ENCODE data around the gene RGS7. TPM values are rescaled to one million over a fixed set of nuclear protein-coding genes. Genes with fewer than 3 reads are reported as not detected.

The RGS7 gene
- total and polyA plus RNA-seq, 2 of the 8 experiments (the other 6 are each of a cell fraction or from before 2014, with no cell fraction given), result 1.6 to 3.0 TPM

DNA sequence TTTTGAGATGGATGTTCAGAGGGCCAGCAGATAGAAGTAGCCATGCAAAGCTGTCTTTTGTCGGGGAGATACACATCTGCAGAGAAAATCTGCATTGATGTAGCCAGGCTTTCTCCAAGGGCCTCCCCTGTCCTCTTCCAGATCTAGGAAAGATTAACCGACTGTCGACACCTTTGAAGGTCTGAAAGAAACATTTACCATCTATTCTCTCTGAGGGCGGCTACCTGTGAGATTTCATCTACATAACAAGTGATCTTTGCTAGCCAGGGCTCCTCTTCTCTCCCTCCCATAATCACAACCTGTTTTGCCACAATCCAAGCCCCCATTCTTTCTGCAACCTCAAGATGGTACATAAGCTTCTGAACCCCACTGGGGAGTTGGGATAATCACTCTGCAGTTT, 193.6 kb downstream of the RGS7 start:
- no peak overlapping the region for H3K27ac ChIP-seq (ENCODE audit: low read depth, low read length)
- H4K5ac ChIP-seq (ENCODE audit: insufficient read length, low read depth, low read length), result no peak overlapping the region
- FAIRE-seq (peak; percentile 73), DNase-seq (ENCODE audit: low read depth in 1 of 2, low spot score in 2 of 2) (no peak)
- H3K9me3 ChIP-seq (ENCODE audit: insufficient read depth in 2 of 2, low read depth in 1 of 2, low read length in 1 of 2), result no peaks in the 10 kb centered on the region
- H2BK15ac ChIP-seq (ENCODE audit: low read length), result no peak overlapping the region
- no peaks in the 10 kb centered on the region for H3K36me3 ChIP-seq (ENCODE audit: control insufficient read depth in 2 of 4, insufficient read depth in 4 of 4, low read length in 3 of 4)
- H2AFZ ChIP-seq (ENCODE audit: low read length), result no peak overlapping the region
- H3K18ac ChIP-seq (ENCODE audit: extremely low read depth, low read length), result peak overlapping the region; percentile 34; the same call in 1 of the 2 replicates
- no peaks in the 10 kb centered on the region for H3K79me2 ChIP-seq (ENCODE audit: control insufficient read depth in 1 of 2, insufficient read depth in 2 of 2, low read length in 2 of 2)
- no peak overlapping the region for H3K14ac ChIP-seq (ENCODE audit: insufficient read length)
- H3K4me3 ChIP-seq (ENCODE audit: extremely low read depth in 1 of 4, insufficient read depth in 2 of 4, low read depth in 3 of 4, low read length in 4 of 4), result no peak overlapping the region
- 27% methylated on average over 4 of the region's 4 CpGs; no CpG with 5 or more reads in 1 of the 2 experiments for WGBS, 2 experiments (ENCODE audit: extremely low coverage in 1 of 2, insufficient coverage in 1 of 2, insufficient read length in 1 of 2, insufficient replicate concordance in 2 of 2, low coverage in 1 of 2, low lambda C conversion rate in 2 of 2, missing lambda C conversion rate in 1 of 2)
- no peak overlapping the region; the same call in 1 of the 2 replicates for H2BK5ac ChIP-seq (ENCODE audit: low read depth, low read length)
- peak overlapping the region; percentile 80; the same call in 1 of the 2 replicates for H2BK12ac ChIP-seq (ENCODE audit: low read depth, low read length)
- no peaks in the 10 kb centered on the region for H3K23me2 ChIP-seq (ENCODE audit: low read depth, low read length)
- no peak overlapping the region for H3K23ac ChIP-seq (ENCODE audit: insufficient read length)
- H2BK120ac ChIP-seq (replicated peaks; ENCODE audit: low read depth, low read length), result peak overlapping the region; percentile 82
- H3K9ac ChIP-seq (replicated peaks in 1 of 4; ENCODE audit: extremely low read depth in 1 of 4, low read depth in 3 of 4, low read length in 3 of 4), result no peak overlapping the region
- 0 out of 2 replicates have a peak overlapping the region, but pooled peaks have one; percentile 95 for H2BK20ac ChIP-seq (ENCODE audit: low read length)
- H4K8ac ChIP-seq (ENCODE audit: extremely low read depth, insufficient read depth, low read length), result no peak overlapping the region
- peak overlapping the region; percentile 25 to 39; a peak in 3 of 4 replicates for H3K4me2 ChIP-seq (ENCODE audit: insufficient read depth in 1 of 2, low read depth in 2 of 2, low read length in 2 of 2)
- H3K79me1 ChIP-seq (ENCODE audit: low read depth, low read length), result no peaks in the 10 kb centered on the region
- no peaks in the 10 kb centered on the region for H3K27me3 ChIP-seq (replicated peaks in 1 of 4; ENCODE audit: control insufficient read depth in 3 of 4, extremely low read depth in 1 of 4, insufficient read depth in 3 of 4, low read length in 3 of 4)
- CTCF ChIA-PET (ENCODE audit: partially characterized antibody), result interaction anchor here (0.6 to 2.6 kb wide), 4 partner anchors 9 to 1212 kb away, joined by 3 to 6 read pairs (median 4); no protein-coding TSS in a partner anchor
- H4K91ac ChIP-seq (replicated peaks; ENCODE audit: insufficient read length, low read length), result no peak overlapping the region
- no peak overlapping the region for H3K56ac ChIP-seq (replicated peaks; ENCODE audit: insufficient read length, low read depth, low read length)
- H3K4ac ChIP-seq (replicated peaks; ENCODE audit: insufficient read length, low read depth, low read length), result peak overlapping the region; percentile 8
- H3K4me1 ChIP-seq (replicated peaks in 1 of 4; ENCODE audit: control insufficient read depth in 3 of 4, insufficient read depth in 4 of 4, low read length in 3 of 4), result peaks cover 0 to 12% (median 5%) of the 10 kb centered on the region in 4 experiments; a peak in 4 of 7 replicates
- H2AK5ac ChIP-seq (ENCODE audit: low read depth, low read length), result no peak overlapping the region
- POLR2A ChIA-PET (ENCODE audit: partially characterized antibody), result no interaction called here
- TF ChIP-seq CEBPB (IDR thresholded peaks at IDR 0.05; ENCODE audit: low read depth, low read length), result no peak
- TF ChIP-seq SP1 (IDR thresholded peaks at IDR 0.05; ENCODE audit: low read depth, low read length), result 0 out of 2 replicates have a peak, but pooled peaks have one; percentile 45
- no peak for TF ChIP-seq BRCA1 (IDR thresholded peaks at IDR 0.05; ENCODE audit: low read depth, low read length)
- TF ChIP-seq, protein P1, sequence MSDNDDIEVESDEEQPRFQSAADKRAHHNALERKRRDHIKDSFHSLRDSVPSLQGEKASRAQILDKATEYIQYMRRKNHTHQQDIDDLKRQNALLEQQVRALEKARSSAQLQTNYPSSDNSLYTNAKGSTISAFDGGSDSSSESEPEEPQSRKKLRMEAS (IDR thresholded peaks at IDR 0.05), result no peak
- TF ChIP-seq BCL11A (IDR thresholded peaks at IDR 0.05; ENCODE audit: low read depth in 2 of 2, low read length in 2 of 2), result no peak
- peak; percentile 88 for TF ChIP-seq NANOG (IDR thresholded peaks at IDR 0.05; ENCODE audit: insufficient read depth, low read depth, low read length, poor library complexity, severe bottlenecking)
- no peaks in the 10 kb centered on the region for H4K20me1 ChIP-seq (replicated peaks in 1 of 2; ENCODE audit: control insufficient read depth in 1 of 2, insufficient read depth in 2 of 2, low read length in 2 of 2)
